Endothelial cell of umbilical vein (primary cell): ENCODE measurements around the gene CAMTA1. TPM values are rescaled to one million over a fixed set of nuclear protein-coding genes. Genes with fewer than 3 reads are reported as not detected.

ENCODE experiments used
- BruUV-seq: library from RNA; stranded (reverse); fragments of 400-500 nt; replicated peaks from 2 replicates; lab custom pipeline; 2021; lab: Mats Ljungman, UMichigan
- CTCF ChIA-PET: fragments of 300-600, 350-600 bp; sonication (Branson Sonifier 250); formaldehyde crosslinking; loops from one replicate; lab custom pipeline; 2021; ENCODE audit warnings: antibody characterized with exemption, inconsistent platforms; lab: Charles Lee
- POLR2A ChIA-PET: fragments of 300-600, 350-600 bp; sonication (Branson Sonifier 250); formaldehyde crosslinking; loops from one replicate; lab custom pipeline; 2021; ENCODE audit warnings: antibody characterized with exemption, inconsistent platforms; lab: Charles Lee
- DNase-seq: peaks from one replicate; pipeline ENCODE4 v3.0.0-alpha.2; 2011; ENCODE audit warnings: low read depth, low spot score
- FAIRE-seq: peaks from 2 replicates; lab custom pipeline; 2011; peaks lifted over from hg19 to GRCh38; lab: Jason Lieb, UNC
- H2AFZ ChIP-seq: 2 replicates; pipeline ENCODE4 v1.6.0; 2012; ENCODE audit warnings: low read depth, low read length, control low read depth, inconsistent platforms
- H3K27ac ChIP-seq: 2 replicates; pipeline ENCODE4 v1.5.1; 2011; ENCODE audit warnings: low read depth, mild to moderate bottlenecking, control low read depth, low read length, moderate library complexity; ENCODE audit not compliant: insufficient read depth
- H3K27me3 ChIP-seq, 2 experiments: 2 replicates each; pipeline versions ENCODE4 v1.6.0 to v1.6.1; 2011; ENCODE audit warnings: low read length in 2 of 2, mixed read lengths in 1 of 2; ENCODE audit not compliant: control insufficient read depth in 2 of 2, insufficient read depth in 2 of 2
- H3K36me3 ChIP-seq, 2 experiments: 2 replicates in 1 of 2; 3 replicates in 1 of 2; pipeline ENCODE4 v1.5.1; 2011; ENCODE audit warnings: low read length in 2 of 2, mild to moderate bottlenecking in 1 of 2, moderate library complexity in 1 of 2; ENCODE audit not compliant: control insufficient read depth in 2 of 2, insufficient read depth in 2 of 2; ENCODE audit errors: extremely low read depth in 1 of 2
- H3K4me1 ChIP-seq: 3 replicates; pipeline ENCODE4 v1.5.1; 2011; ENCODE audit warnings: mild to moderate bottlenecking, low read length; ENCODE audit not compliant: control insufficient read depth, insufficient read depth; ENCODE audit errors: extremely low read depth
- H3K4me2 ChIP-seq: 2 replicates; pipeline ENCODE4 v1.6.1; 2011; ENCODE audit warnings: low read length, control low read depth, mixed read lengths; ENCODE audit not compliant: insufficient read depth
- H3K4me3 ChIP-seq, 3 experiments: fragments of 200-600 bp in 1 of 3; sonication (generic), shearing (Covaris generic) in 1 of 3; replicated peaks in 1 of 3; 2 replicates each; pipeline ENCODE4 v1.5.1; 2011 to 2016; ENCODE audit warnings: control low read depth in 3 of 3, low read length in 3 of 3, mild to moderate bottlenecking in 2 of 3, inconsistent platforms in 1 of 3, low read depth in 1 of 3, moderate library complexity in 1 of 3; ENCODE audit not compliant: insufficient read depth in 1 of 3
- H3K79me2 ChIP-seq: 2 replicates; pipeline ENCODE4 v1.6.0; 2012; ENCODE audit warnings: low read length, inconsistent platforms; ENCODE audit not compliant: control insufficient read depth, insufficient read depth
- H3K9ac ChIP-seq: replicated peaks from 2 replicates; pipeline ENCODE3; 2011; ENCODE audit warnings: low read length, control low read depth; ENCODE audit not compliant: insufficient read depth; ENCODE audit errors: extremely low read depth
- H3K9me1 ChIP-seq: replicated peaks from 3 replicates; pipeline ENCODE4 v1.6.0; 2011; ENCODE audit warnings: mild to moderate bottlenecking, low read length; ENCODE audit not compliant: control insufficient read depth, insufficient read depth; ENCODE audit errors: extremely low read depth
- H3K9me3 ChIP-seq: replicated peaks from 2 replicates; pipeline ENCODE4 v1.5.1; 2012; ENCODE audit warnings: low read length, inconsistent platforms; ENCODE audit not compliant: control insufficient read depth, insufficient read depth
- H4K20me1 ChIP-seq: replicated peaks from 2 replicates; pipeline ENCODE3; 2011; ENCODE audit warnings: mild to moderate bottlenecking, low read length; ENCODE audit not compliant: control insufficient read depth, insufficient read depth; ENCODE audit errors: extremely low read depth
- EZH2 ChIP-seq: IDR thresholded peaks from 2 replicates; pipeline ENCODE4 v1.6.1; 2012; ENCODE audit warnings: borderline replicate concordance, low read depth, mild to moderate bottlenecking, moderate library complexity, low read length, inconsistent platforms; ENCODE audit not compliant: severe bottlenecking
- FOS ChIP-seq: IDR thresholded peaks from 2 replicates; pipeline ENCODE4 v1.6.1; 2011; ENCODE audit warnings: mild to moderate bottlenecking, low read length, moderate library complexity, borderline replicate concordance; ENCODE audit not compliant: insufficient read depth
- GATA2 ChIP-seq: IDR thresholded peaks from 2 replicates; pipeline ENCODE4 v1.7.0; 2011; ENCODE audit warnings: low read depth, mild to moderate bottlenecking, moderate library complexity, mixed read lengths, low read length; ENCODE audit not compliant: insufficient read length, insufficient read depth
- JUN ChIP-seq: IDR thresholded peaks from 2 replicates; pipeline ENCODE4 v1.6.1; 2011; ENCODE audit warnings: borderline replicate concordance, low read depth; ENCODE audit not compliant: insufficient read length, insufficient read depth
- MYC ChIP-seq: IDR thresholded peaks from one replicate; pipeline ENCODE4 v1.6.1; 2011; ENCODE audit warnings: mild to moderate bottlenecking, low read depth, low read length
- POLR2A ChIP-seq: IDR thresholded peaks from 2 replicates; pipeline ENCODE4 v1.6.1; 2012; ENCODE audit warnings: low read depth, mild to moderate bottlenecking, control low read depth, low read length
- POLR2AphosphoS5 ChIP-seq: IDR thresholded peaks from 2 replicates; pipeline ENCODE4 v1.6.1; 2012; ENCODE audit warnings: low read depth, mild to moderate bottlenecking, control low read depth, low read length, moderate library complexity; ENCODE audit not compliant: insufficient read depth
- dilution Hi-C: fragments of 300-500 bp; cut with MboI; formaldehyde crosslinking; loops from one replicate; pipeline ENCODE4 v1.15.0; 2019; ENCODE audit warnings: low sequenced_read_pairs; ENCODE audit not compliant: extremely low pct_ligation_motif_present
- intact Hi-C: fragments of 100-400 bp; cut with micrococcal nuclease; formaldehyde crosslinking; loops from one replicate; pipeline ENCODE4 v1.10.0; 2022
- polyA plus RNA-seq, 4 experiments: library from polyadenylated mRNA; depleted of rRNA in 3 of 4; stranded (reverse) in 3 of 4; unstranded in 1 of 4; fragments of >200 nt; gene quantifications; 2 replicates each; pipeline versions ENCODE4 v1.2.1 to v1.2.3, GENCODE V29; 2011 to 2012; ENCODE audit warnings: missing spikeins in 1 of 4
- total RNA-seq: library from RNA; stranded (reverse); gene quantifications from 2 replicates; pipeline ENCODE4 v1.2.3, GENCODE V29; 2021
- TF ChIP-seq, protein P1 (sequence below): IDR thresholded peaks from 2 replicates; pipeline ENCODE4 v1.6.1; 2011; ENCODE audit not compliant: insufficient read depth, insufficient read length
- TF ChIP-seq, protein P2 (sequence below), 2 donors: IDR thresholded peaks; 1 replicate in 1 of 2; 2 replicates in 1 of 2; pipeline ENCODE4 v1.5.1; 2011; ENCODE audit warnings: low read length in 2 of 2, mild to moderate bottlenecking in 2 of 2, moderate library complexity in 2 of 2, control low read depth in 1 of 2, inconsistent platforms in 1 of 2, low read depth in 1 of 2; ENCODE audit not compliant: insufficient read depth in 1 of 2; ENCODE audit errors: extremely low read depth in 1 of 2

The CAMTA1 gene
- total and polyA plus RNA-seq, 2 donors (not counting 3 experiments of a cell fraction or from before 2014, with no cell fraction given): 50.8 to 92.7 TPM

DNA sequence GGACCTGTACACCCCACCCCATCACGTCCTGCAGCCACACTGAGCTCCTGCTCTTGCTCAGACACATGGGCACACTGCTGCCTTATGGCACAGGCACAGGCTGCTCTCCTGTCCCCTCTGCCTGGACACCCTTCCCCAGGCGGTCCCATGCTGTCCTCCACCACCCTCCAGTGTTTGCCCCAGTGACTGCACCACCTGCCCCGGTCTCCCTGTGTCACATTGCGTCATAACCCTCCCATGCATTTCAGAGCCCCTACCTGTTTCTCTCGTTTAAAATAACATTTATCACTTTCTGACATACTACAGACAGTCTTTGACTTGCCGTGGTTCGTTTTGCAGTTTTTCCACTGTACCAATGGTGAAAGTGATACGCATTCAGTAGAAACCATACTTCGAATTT is 159.2 kb downstream of the CAMTA1 start:
- Histone ChIP-seq H3K36me3 (no peaks in the 10 kb centered on the region), H3K27me3 (no peaks in the 10 kb centered on the region), H3K4me2 (no peak overlapping the region), H3K4me1 (no peaks in the 10 kb centered on the region), H2AFZ (no peak overlapping the region), H3K79me2 (no peaks in the 10 kb centered on the region), H3K9ac (no peak overlapping the region), H3K27ac (no peak overlapping the region), H4K20me1 (no peaks in the 10 kb centered on the region), H3K4me3 (no peak overlapping the region), H3K9me1 (no peaks in the 10 kb centered on the region), H3K9me3 (no peaks in the 10 kb centered on the region)
- intact Hi-C loops: no loop called here
- dilution Hi-C loops: no loop called here
- DNase-seq (no peak), FAIRE-seq (no peak)
- BruUV-seq: no TSS peak
- ChIA-PET POLR2A (no interaction called here), CTCF (interaction anchor here (1.0 kb wide), 1 partner anchor 98 kb away, joined by 3 read pairs; no protein-coding TSS in a partner anchor)
- TF ChIP-seq GATA2 (no peak), JUN (no peak), MYC (no peak), POLR2A (no peak)
- TF ChIP-seq, protein P1, sequence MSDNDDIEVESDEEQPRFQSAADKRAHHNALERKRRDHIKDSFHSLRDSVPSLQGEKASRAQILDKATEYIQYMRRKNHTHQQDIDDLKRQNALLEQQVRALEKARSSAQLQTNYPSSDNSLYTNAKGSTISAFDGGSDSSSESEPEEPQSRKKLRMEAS: no peak

DNA sequence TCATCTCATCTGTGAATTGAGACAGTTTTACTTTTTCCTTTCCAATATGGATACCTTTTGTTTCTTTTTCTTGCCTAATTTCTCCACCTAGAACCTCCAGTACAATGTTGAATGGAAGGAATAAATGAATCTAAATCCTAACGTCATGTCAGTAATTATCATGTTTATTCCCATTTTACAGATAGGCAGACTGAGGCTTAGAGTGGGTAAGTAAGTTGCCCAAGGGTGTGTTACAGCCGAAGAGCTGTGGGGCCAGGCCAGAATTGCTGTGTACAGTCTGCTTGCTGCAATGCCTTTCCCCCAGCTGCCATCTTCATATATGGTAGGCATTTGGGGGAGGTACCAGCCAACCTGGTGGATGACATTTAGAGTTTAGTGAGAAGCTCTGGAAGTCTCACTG is 162.7 kb downstream of the CAMTA1 start:
- no TSS peak for BruUV-seq
- CTCF ChIA-PET: no interaction called here
- dilution Hi-C loops (no loop called here), intact Hi-C loops (no loop called here)
- no peak overlapping the region for H2AFZ ChIP-seq
- H3K9me1 ChIP-seq: no peaks in the 10 kb centered on the region
- FAIRE-seq (no peak), DNase-seq (no peak)
- H4K20me1 ChIP-seq: no peaks in the 10 kb centered on the region
- TF ChIP-seq POLR2AphosphoS5: no peak
- no peak for TF ChIP-seq MYC
- TF ChIP-seq, protein P2, sequence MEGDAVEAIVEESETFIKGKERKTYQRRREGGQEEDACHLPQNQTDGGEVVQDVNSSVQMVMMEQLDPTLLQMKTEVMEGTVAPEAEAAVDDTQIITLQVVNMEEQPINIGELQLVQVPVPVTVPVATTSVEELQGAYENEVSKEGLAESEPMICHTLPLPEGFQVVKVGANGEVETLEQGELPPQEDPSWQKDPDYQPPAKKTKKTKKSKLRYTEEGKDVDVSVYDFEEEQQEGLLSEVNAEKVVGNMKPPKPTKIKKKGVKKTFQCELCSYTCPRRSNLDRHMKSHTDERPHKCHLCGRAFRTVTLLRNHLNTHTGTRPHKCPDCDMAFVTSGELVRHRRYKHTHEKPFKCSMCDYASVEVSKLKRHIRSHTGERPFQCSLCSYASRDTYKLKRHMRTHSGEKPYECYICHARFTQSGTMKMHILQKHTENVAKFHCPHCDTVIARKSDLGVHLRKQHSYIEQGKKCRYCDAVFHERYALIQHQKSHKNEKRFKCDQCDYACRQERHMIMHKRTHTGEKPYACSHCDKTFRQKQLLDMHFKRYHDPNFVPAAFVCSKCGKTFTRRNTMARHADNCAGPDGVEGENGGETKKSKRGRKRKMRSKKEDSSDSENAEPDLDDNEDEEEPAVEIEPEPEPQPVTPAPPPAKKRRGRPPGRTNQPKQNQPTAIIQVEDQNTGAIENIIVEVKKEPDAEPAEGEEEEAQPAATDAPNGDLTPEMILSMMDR (IDR thresholded peaks at IDR 0.05; ENCODE audit: extremely low read depth in 1 of 2, insufficient read depth in 1 of 2, low read depth in 1 of 2, low read length in 2 of 2): no peak
- no peak for TF ChIP-seq FOS
- TF ChIP-seq GATA2: no peak
- TF ChIP-seq, protein P1: no peak
- TF ChIP-seq POLR2A: no peak
- no peak for TF ChIP-seq JUN
- no peak for TF ChIP-seq EZH2
- no peak overlapping the region for H3K4me3 ChIP-seq
- H3K4me1 ChIP-seq: no peaks in the 10 kb centered on the region
- H3K79me2 ChIP-seq: no peaks in the 10 kb centered on the region
- no peaks in the 10 kb centered on the region for H3K36me3 ChIP-seq
- POLR2A ChIA-PET: no interaction called here
- no peak overlapping the region for H3K4me2 ChIP-seq
- no peaks in the 10 kb centered on the region for H3K27me3 ChIP-seq
- no peak overlapping the region for H3K27ac ChIP-seq
- H3K9ac ChIP-seq: no peak overlapping the region
- no peaks in the 10 kb centered on the region for H3K9me3 ChIP-seq
